DND-41 (cell line): Measurements from ENCODE around the gene LRRC46.

Experiments used
- ATAC-seq: fragments of 200-7000 bp; cut with Tn5 transposase; 3 replicates; pipeline ENCODE4 v1.9.1; 2021; ENCODE audit warnings: low read depth; ENCODE audit not compliant: insufficient read depth
- DNase-seq: peaks from one replicate; pipeline ENCODE4 v3.0.0-alpha.2; 2020
- H2AFZ ChIP-seq: 2 replicates; pipeline ENCODE4 v1.6.0; 2012; ENCODE audit warnings: low read depth, low read length
- H3K27ac ChIP-seq: 2 replicates; pipeline ENCODE4 v1.5.1; 2012; ENCODE audit warnings: low read length, inconsistent platforms
- H3K27me3 ChIP-seq: fragments of 200-600 bp; sonication (generic); 2 replicates; pipeline ENCODE4 v1.6.0; 2012; ENCODE audit warnings: low read length, mild to moderate bottlenecking, inconsistent platforms; ENCODE audit not compliant: insufficient read depth, poor library complexity
- H3K36me3 ChIP-seq: 2 replicates; pipeline ENCODE4 v1.5.1; 2012; ENCODE audit warnings: low read length, inconsistent platforms; ENCODE audit not compliant: insufficient read depth
- H3K4me1 ChIP-seq: 2 replicates; pipeline ENCODE4 v1.5.1; 2012; ENCODE audit warnings: mild to moderate bottlenecking, low read length; ENCODE audit not compliant: insufficient read depth
- H3K4me2 ChIP-seq: 2 replicates; pipeline ENCODE4 v1.6.0; 2012; ENCODE audit warnings: mild to moderate bottlenecking, moderate library complexity, low read length, inconsistent platforms; ENCODE audit not compliant: insufficient read depth
- H3K4me3 ChIP-seq, 2 experiments: fragments of 200-600 bp in 1 of 2; shearing (Covaris generic) in 1 of 2; 2 replicates each; pipeline ENCODE4 v1.5.1; 2012 to 2016; ENCODE audit warnings: inconsistent platforms in 2 of 2, low read length in 2 of 2, mild to moderate bottlenecking in 2 of 2, low read depth in 1 of 2, moderate library complexity in 1 of 2
- H3K79me2 ChIP-seq: 2 replicates; pipeline ENCODE4 v1.6.0; 2012; ENCODE audit warnings: low read length, inconsistent platforms; ENCODE audit not compliant: insufficient read depth
- H3K9ac ChIP-seq: 2 replicates; pipeline ENCODE4 v1.6.0; 2012; ENCODE audit warnings: low read depth, mild to moderate bottlenecking, inconsistent platforms, low read length, moderate library complexity
- H3K9me3 ChIP-seq: 2 replicates; pipeline ENCODE4 v1.5.1; 2012; ENCODE audit warnings: low read length, moderate library complexity, mild to moderate bottlenecking, inconsistent platforms; ENCODE audit not compliant: insufficient read depth, severe bottlenecking
- H4K20me1 ChIP-seq: 2 replicates; pipeline ENCODE4 v1.6.0; 2012; ENCODE audit warnings: low read length; ENCODE audit not compliant: insufficient read depth
- EZH2 ChIP-seq: IDR thresholded peaks from 3 replicates; pipeline ENCODE4 v1.6.1; 2012; ENCODE audit warnings: borderline replicate concordance, low read depth, mild to moderate bottlenecking, moderate library complexity, low read length, inconsistent platforms; ENCODE audit not compliant: severe bottlenecking
- TF ChIP-seq, protein P1 (sequence below): IDR thresholded peaks from 2 replicates; pipeline ENCODE4 v1.5.1; 2012; ENCODE audit warnings: borderline replicate concordance, low read length, moderate library complexity, mild to moderate bottlenecking; ENCODE audit not compliant: poor library complexity, severe bottlenecking; ENCODE audit errors: extremely low read depth

The LRRC46 gene

DNA sequence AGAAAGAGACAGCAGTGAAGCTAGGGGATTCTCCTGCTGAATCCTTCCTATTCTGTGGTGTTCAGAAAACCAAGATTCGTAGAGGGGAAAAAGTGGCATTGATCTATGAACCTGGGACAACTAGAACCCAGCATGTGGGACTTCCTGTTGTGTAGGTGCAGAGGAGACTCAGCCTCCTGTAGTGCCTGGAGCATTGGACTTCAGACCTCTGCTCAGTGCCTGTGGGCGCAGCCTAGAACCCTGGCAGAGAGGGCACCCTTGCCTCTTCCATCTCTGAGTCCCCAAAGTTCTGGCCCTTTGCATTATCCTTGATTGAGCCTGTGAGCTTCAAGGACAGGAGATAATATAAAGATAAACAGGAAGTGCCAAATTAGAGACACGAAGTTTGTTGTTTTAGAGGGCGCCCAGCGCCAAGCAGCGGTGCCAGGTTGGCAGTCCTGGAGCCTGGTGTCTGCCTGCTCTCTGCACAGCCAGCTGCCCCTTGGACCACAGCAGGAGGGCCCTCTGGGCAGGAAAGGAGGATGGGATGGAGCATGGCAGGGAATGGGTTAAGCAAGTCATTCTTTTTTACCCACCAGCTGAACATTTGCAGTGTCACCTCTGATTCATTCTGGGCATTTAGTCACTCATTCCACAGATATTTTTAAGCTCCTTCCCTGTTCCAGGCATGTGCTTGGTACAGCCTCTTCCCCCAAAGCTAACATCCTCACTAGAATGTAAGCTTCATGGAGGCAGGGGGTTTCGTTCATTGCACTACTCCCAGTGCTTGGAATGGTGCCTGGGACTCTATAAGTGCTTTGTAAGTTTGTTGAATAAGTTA lies 31.4 kb downstream of the LRRC46 start:
- Histone ChIP-seq H3K27me3 (no peaks in the 10 kb centered on the region), H3K4me1 (no peaks in the 10 kb centered on the region), H3K27ac (no peak overlapping the region), H4K20me1 (no peaks in the 10 kb centered on the region), H3K9me3 (no peaks in the 10 kb centered on the region), H2AFZ (no peak overlapping the region), H3K36me3 (no peaks in the 10 kb centered on the region), H3K4me2 (no peak overlapping the region), H3K9ac (no peak overlapping the region), H3K4me3 (no peak overlapping the region), H3K79me2 (no peaks in the 10 kb centered on the region)
- ATAC-seq (no peak), DNase-seq (no peak)
- TF ChIP-seq EZH2: no peak
- TF ChIP-seq, protein P1, sequence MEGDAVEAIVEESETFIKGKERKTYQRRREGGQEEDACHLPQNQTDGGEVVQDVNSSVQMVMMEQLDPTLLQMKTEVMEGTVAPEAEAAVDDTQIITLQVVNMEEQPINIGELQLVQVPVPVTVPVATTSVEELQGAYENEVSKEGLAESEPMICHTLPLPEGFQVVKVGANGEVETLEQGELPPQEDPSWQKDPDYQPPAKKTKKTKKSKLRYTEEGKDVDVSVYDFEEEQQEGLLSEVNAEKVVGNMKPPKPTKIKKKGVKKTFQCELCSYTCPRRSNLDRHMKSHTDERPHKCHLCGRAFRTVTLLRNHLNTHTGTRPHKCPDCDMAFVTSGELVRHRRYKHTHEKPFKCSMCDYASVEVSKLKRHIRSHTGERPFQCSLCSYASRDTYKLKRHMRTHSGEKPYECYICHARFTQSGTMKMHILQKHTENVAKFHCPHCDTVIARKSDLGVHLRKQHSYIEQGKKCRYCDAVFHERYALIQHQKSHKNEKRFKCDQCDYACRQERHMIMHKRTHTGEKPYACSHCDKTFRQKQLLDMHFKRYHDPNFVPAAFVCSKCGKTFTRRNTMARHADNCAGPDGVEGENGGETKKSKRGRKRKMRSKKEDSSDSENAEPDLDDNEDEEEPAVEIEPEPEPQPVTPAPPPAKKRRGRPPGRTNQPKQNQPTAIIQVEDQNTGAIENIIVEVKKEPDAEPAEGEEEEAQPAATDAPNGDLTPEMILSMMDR: no peak

DNA sequence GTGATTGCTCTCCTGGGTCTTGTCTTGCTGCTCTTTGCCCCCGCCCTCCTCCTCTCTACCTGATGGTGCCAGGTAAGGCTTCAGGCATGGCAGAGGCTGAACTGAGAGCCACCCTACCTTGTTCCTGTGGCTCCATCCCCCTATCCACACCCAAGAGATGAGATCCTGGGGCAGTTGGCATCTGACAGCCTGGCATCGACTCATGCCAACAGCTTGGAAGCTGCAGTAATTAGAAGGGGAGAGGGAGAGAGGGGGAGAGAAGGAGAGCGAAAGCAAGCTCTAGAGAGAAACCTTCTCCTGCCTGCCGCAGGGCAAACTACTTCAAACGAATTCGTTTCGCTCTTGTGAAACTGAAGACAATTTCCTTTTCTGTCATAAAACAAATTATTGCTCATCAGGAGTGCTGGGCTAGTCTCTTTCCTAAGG lies 33.3 kb downstream of the LRRC46 start:
- no peaks in the 10 kb centered on the region for H3K36me3 ChIP-seq
- TF ChIP-seq, protein P1: no peak
- no peaks in the 10 kb centered on the region for H4K20me1 ChIP-seq
- no peaks in the 10 kb centered on the region for H3K9me3 ChIP-seq
- ATAC-seq (no peak), DNase-seq (no peak)
- no peak overlapping the region for H3K4me3 ChIP-seq
- no peak overlapping the region for H3K9ac ChIP-seq
- H3K4me2 ChIP-seq: no peak overlapping the region
- H3K27me3 ChIP-seq: peaks cover 5% of the 10 kb centered on the region
- no peaks in the 10 kb centered on the region for H3K4me1 ChIP-seq
- no peaks in the 10 kb centered on the region for H3K79me2 ChIP-seq
- H3K27ac ChIP-seq: no peak overlapping the region
- no peak overlapping the region for H2AFZ ChIP-seq

DNA sequence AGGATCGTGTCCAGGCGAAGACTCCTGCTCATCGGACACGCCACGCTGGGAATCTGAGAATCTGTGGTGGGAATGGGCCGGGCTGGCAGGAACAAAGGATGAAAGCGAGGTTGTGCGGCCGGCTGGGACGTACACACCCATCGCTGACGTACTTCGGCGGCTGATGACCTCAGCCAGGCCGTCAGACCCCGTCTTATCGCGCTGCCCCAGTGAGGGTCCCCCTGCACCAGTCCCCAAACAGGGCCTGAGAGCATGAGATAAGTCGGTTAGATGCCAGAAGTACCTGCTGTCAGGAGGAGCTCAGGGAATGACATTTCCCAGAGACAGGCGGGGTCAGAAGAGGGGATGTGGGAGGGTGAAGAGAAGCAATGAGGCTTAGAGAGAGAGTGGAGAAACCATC lies 35.5 kb downstream of the LRRC46 start:
- no peak for TF ChIP-seq EZH2
- TF ChIP-seq, protein P1: no peak
- no peak overlapping the region for H3K27ac ChIP-seq
- ATAC-seq (no peak), DNase-seq (no peak)
- H3K9ac ChIP-seq: no peak overlapping the region
- no peak overlapping the region for H3K4me3 ChIP-seq
- no peaks in the 10 kb centered on the region for H3K79me2 ChIP-seq
- H3K27me3 ChIP-seq: peaks cover 17% of the 10 kb centered on the region
- H3K36me3 ChIP-seq: no peaks in the 10 kb centered on the region
- no peak overlapping the region for H2AFZ ChIP-seq
- H4K20me1 ChIP-seq: no peaks in the 10 kb centered on the region
- no peaks in the 10 kb centered on the region for H3K9me3 ChIP-seq
- H3K4me2 ChIP-seq: no peak overlapping the region
- H3K4me1 ChIP-seq: no peaks in the 10 kb centered on the region
